Measurements from ENCODE around the gene MPDZ. TPM values are rescaled to one million over a fixed set of nuclear protein-coding genes. Genes with fewer than 3 reads are reported as not detected.

The MPDZ gene
- total RNA-seq, 4 donors from 2014 or later = 3.2 to 16.6 (median 5.3) TPM

- no peak for TF ChIP-seq POLR2A (IDR thresholded peaks at IDR 0.05)
- TF ChIP-seq CTCF (IDR thresholded peaks at IDR 0.05) = no peak
- DNase-seq = no peak
- Histone ChIP-seq H3K36me3 (no peaks in the 10 kb centered on the region), H3K9me3 (no peaks in the 10 kb centered on the region), H3K4me1 (no peaks in the 10 kb centered on the region), H3K4me3 (no peak overlapping the region), H3K27me3 (no peaks in the 10 kb centered on the region), H3K27ac (no peak overlapping the region)
- intact Hi-C loops (cut with DNase I) = no loop called here
- WGBS, 2 donors = 64 to 88% methylated on average over 1 of the region's 1 CpG
Observed at GRCh38 chr9:13296972-13297371, 17.5 kb upstream of the MPDZ start.

GRCh38 chr9:13295556-13295955, 16.1 kb upstream of the MPDZ start:
- Histone ChIP-seq H3K27ac (no peak overlapping the region), H3K27me3 (no peaks in the 10 kb centered on the region), H3K4me3 (no peak overlapping the region), H3K4me1 (no peaks in the 10 kb centered on the region), H3K36me3 (no peaks in the 10 kb centered on the region), H3K9me3 (no peaks in the 10 kb centered on the region)
- intact Hi-C loops (cut with DNase I) = no loop called here
- no peak for TF ChIP-seq POLR2A (IDR thresholded peaks at IDR 0.05)
- no peak for TF ChIP-seq CTCF (IDR thresholded peaks at IDR 0.05)
- 77 to 82% methylated on average over 1 of the region's 1 CpG for WGBS, 2 donors
- no peak for DNase-seq

GRCh38 chr9:13292782-13293181, 13.3 kb upstream of the MPDZ start:
- H3K4me3 ChIP-seq = no peak overlapping the region
- no peaks in the 10 kb centered on the region for H3K9me3 ChIP-seq
- no peak for DNase-seq
- H3K27ac ChIP-seq = no peak overlapping the region
- no peaks in the 10 kb centered on the region for H3K27me3 ChIP-seq
- intact Hi-C loops (cut with DNase I) = no loop called here
- no peaks in the 10 kb centered on the region for H3K4me1 ChIP-seq
- no peak for TF ChIP-seq CTCF (IDR thresholded peaks at IDR 0.05)
- TF ChIP-seq POLR2A (IDR thresholded peaks at IDR 0.05) = no peak
- no peaks in the 10 kb centered on the region for H3K36me3 ChIP-seq
- 31 to 56% methylated on average over 2 of the region's 2 CpGs for WGBS, 2 donors

GRCh38 chr9:13292158-13292557, 12.7 kb upstream of the MPDZ start:
- Histone ChIP-seq H3K4me3 (no peak overlapping the region), H3K36me3 (no peaks in the 10 kb centered on the region), H3K27me3 (no peaks in the 10 kb centered on the region), H3K27ac (no peak overlapping the region), H3K9me3 (no peaks in the 10 kb centered on the region), H3K4me1 (no peaks in the 10 kb centered on the region)
- TF ChIP-seq CTCF (IDR thresholded peaks at IDR 0.05) (no peak), POLR2A (IDR thresholded peaks at IDR 0.05) (no peak)
- DNase-seq = no peak
- WGBS, 2 donors = 86 to 92% methylated on average over 3 of the region's 3 CpGs
- intact Hi-C loops (cut with DNase I) = no loop called here

- Histone ChIP-seq H3K27ac (no peak overlapping the region), H3K9me3 (no peaks in the 10 kb centered on the region), H3K4me1 (no peaks in the 10 kb centered on the region), H3K27me3 (no peaks in the 10 kb centered on the region), H3K36me3 (no peaks in the 10 kb centered on the region), H3K4me3 (no peak overlapping the region)
- WGBS, 2 donors = 83 to 91% methylated on average over 1 of the region's 1 CpG
- intact Hi-C loops (cut with DNase I) = no loop called here
- TF ChIP-seq CTCF (IDR thresholded peaks at IDR 0.05) (no peak), POLR2A (IDR thresholded peaks at IDR 0.05) (no peak)
- no peak for DNase-seq
Observed at GRCh38 chr9:13291718-13292117, 12.2 kb upstream of the MPDZ start.
